GM12801 (cell line): Measurements from ENCODE around the gene C16orf92.

Experiments
- CTCF ChIP-seq: IDR thresholded peaks from one replicate; pipeline ENCODE4 v1.5.1; 2011; ENCODE audit warnings: control low read depth; ENCODE audit not compliant: insufficient read length; ENCODE audit errors: extremely low read depth

The C16orf92 gene

GRCh38 chr16:29986231-29986630, 36.8 kb upstream of the C16orf92 start:
- no peak for TF ChIP-seq CTCF

GRCh38 chr16:29986931-29987330, 36.1 kb upstream of the C16orf92 start:
- no peak for TF ChIP-seq CTCF

GRCh38 chr16:29987371-29988085, 35.5 kb upstream of the C16orf92 start:
- TF ChIP-seq CTCF, result no peak

- no peak for TF ChIP-seq CTCF
These were observed 34.5 kb upstream of the C16orf92 start for GRCh38 chr16:29988346-29989075.

- no peak for TF ChIP-seq CTCF
These were observed 33.7 kb upstream of the C16orf92 start for GRCh38 chr16:29989111-29989858.

- TF ChIP-seq CTCF, result no peak
These were observed 33.0 kb upstream of the C16orf92 start for GRCh38 chr16:29990034-29990433.

- TF ChIP-seq CTCF, result no peak
These were observed 32.0 kb upstream of the C16orf92 start for GRCh38 chr16:29990883-29991570.
